ENCODE data around the gene PIH1D1.
A peak's percentile ranks its signal among the peaks of the same experiment; 100 is the strongest.
"Not testable (repeated sequence)": the region's sequence is repeated elsewhere in the genome, so short reads cannot be mapped to it uniquely, and the experiment has no call there.

Gene PIH1D1

GRCh38 chr19:49456326-49456725 is 4.7 kb upstream of the PIH1D1 start:
- no peak for DNase-seq (ENCODE audit: low read depth in 2 of 2)

- DNase-seq (ENCODE audit: low read depth in 2 of 2) = no peak
These were observed 4.2 kb upstream of the PIH1D1 start for GRCh38 chr19:49455773-49456172.

GRCh38 chr19:49453757-49454240 is 2.2 kb upstream of the PIH1D1 start:
- DNase-seq (ENCODE audit: low read depth in 2 of 2) = no peak

GRCh38 chr19:49453013-49453756 is 1.6 kb upstream of the PIH1D1 start, which contains the start of gene ALDH16A1:
Gene ALDH16A1 (plus strand): TSS chr19:49453225. CDS start chr19:49453332, 107 bp downstream.
- peak; percentile 93 to 94 for DNase-seq (ENCODE audit: low read depth in 2 of 2)

- no peak for DNase-seq (ENCODE audit: low read depth in 2 of 2)
These were observed 1.2 kb downstream of the PIH1D1 start for GRCh38 chr19:49450405-49450804.

GRCh38 chr19:49448432-49448786 is 3.2 kb downstream of the PIH1D1 start:
- no peak for DNase-seq (ENCODE audit: low read depth in 2 of 2)

GRCh38 chr19:49447485-49448431 is 3.9 kb downstream of the PIH1D1 start:
- no peak for DNase-seq (ENCODE audit: low read depth in 2 of 2)

GRCh38 chr19:49445997-49446396 is 5.6 kb downstream of the PIH1D1 start:
- DNase-seq (ENCODE audit: low read depth in 2 of 2) = no peak

GRCh38 chr19:49444100-49444700 is 7.4 kb downstream of the PIH1D1 start:
- DNase-seq (ENCODE audit: low read depth in 2 of 2) = not testable (repeated sequence)

- DNase-seq (ENCODE audit: low read depth in 2 of 2) = peak; percentile 82 to 86
These were observed 8.1 kb downstream of the PIH1D1 start for GRCh38 chr19:49443366-49444099.

- DNase-seq (ENCODE audit: low read depth in 2 of 2) = peak; percentile 56 to 57
These were observed 8.7 kb downstream of the PIH1D1 start for GRCh38 chr19:49442771-49443365.

- DNase-seq (ENCODE audit: low read depth in 2 of 2) = no peak
These were observed 9.3 kb downstream of the PIH1D1 start for GRCh38 chr19:49442354-49442753.

GRCh38 chr19:49441960-49442350 is 9.7 kb downstream of the PIH1D1 start:
- no peak for DNase-seq (ENCODE audit: low read depth in 2 of 2)

- no peak for DNase-seq (ENCODE audit: low read depth in 2 of 2)
These were observed 10.2 kb downstream of the PIH1D1 start, which contains the start of gene SLC17A7 for GRCh38 chr19:49441210-49441959. Gene SLC17A7 (minus strand): TSS chr19:49441527. CDS start chr19:49441379, 148 bp downstream.

- no peak for DNase-seq (ENCODE audit: low read depth in 2 of 2)
These were observed 11.0 kb downstream of the PIH1D1 start for GRCh38 chr19:49440439-49441209.

- DNase-seq (ENCODE audit: low read depth in 2 of 2) = no peak
These were observed 11.8 kb downstream of the PIH1D1 start for GRCh38 chr19:49439836-49440235.

- DNase-seq (ENCODE audit: low read depth in 2 of 2) = no peak
These were observed 13.4 kb downstream of the PIH1D1 start for GRCh38 chr19:49438261-49438660.

GRCh38 chr19:49437231-49437630 is 14.4 kb downstream of the PIH1D1 start:
- no peak for DNase-seq (ENCODE audit: low read depth in 2 of 2)

- DNase-seq (ENCODE audit: low read depth in 2 of 2) = no peak
These were observed 15.1 kb downstream of the PIH1D1 start for GRCh38 chr19:49436381-49437017.

Measured in fibroblast of skin of left biceps (primary cell).